Thoracic aorta (tissue), 2 donors: ENCODE measurements around the gene MMP20. TPM values are rescaled to one million over a fixed set of nuclear protein-coding genes. Genes with fewer than 3 reads are reported as not detected.

Experiments
- ATAC-seq: fragments of 150-250 bp; one replicate; pipeline ENCODE4 v1.8.0; 2017; ENCODE audit warnings: low read depth; ENCODE audit not compliant: insufficient number of reproducible peaks, low FRiP score
- DNase-seq: peaks from one replicate; pipeline ENCODE4 v3.0.0-alpha.2; 2020; ENCODE audit warnings: low spot score
- H3K27ac ChIP-seq, 2 donors: fragments of 200-600 bp; sonication (generic); 1 replicate in 1 of 2; 2 replicates in 1 of 2; pipeline ENCODE4 v1.5.1; 2016; ENCODE audit warnings: mild to moderate bottlenecking in 2 of 2, moderate library complexity in 2 of 2
- H3K27me3 ChIP-seq: fragments of 200-600 bp; sonication (generic); replicated peaks from 2 replicates; pipeline ENCODE4 v1.6.0; 2016; ENCODE audit warnings: mild to moderate bottlenecking; ENCODE audit not compliant: insufficient read depth
- H3K36me3 ChIP-seq: fragments of 200-600 bp; sonication (generic); one replicate; pipeline ENCODE4 v1.5.1; 2016
- H3K4me1 ChIP-seq, 2 donors: fragments of 200-600 bp; sonication (generic); 1 replicate in 1 of 2; 2 replicates in 1 of 2; pipeline versions ENCODE4 v1.5.1 to v1.6.0; 2016; ENCODE audit warnings: low read depth in 2 of 2, mild to moderate bottlenecking in 1 of 2; ENCODE audit not compliant: control insufficient read depth in 1 of 2
- H3K4me3 ChIP-seq: fragments of 200-600 bp; sonication (generic); 2 replicates; pipeline ENCODE4 v1.5.1; 2016; ENCODE audit warnings: mild to moderate bottlenecking
- H3K9me3 ChIP-seq: fragments of 200-600 bp; sonication (generic); 2 replicates; pipeline ENCODE4 v1.5.1; 2016
- CTCF ChIP-seq: fragments of 200-600 bp; sonication (generic); IDR thresholded peaks from one replicate; pipeline ENCODE4 v1.5.1; 2019; ENCODE audit warnings: antibody characterized with exemption
- total RNA-seq, 2 donors: library from RNA; depleted of rRNA; stranded (reverse); fragments of >200 nt; gene quantifications; one replicate each; pipeline versions ENCODE4 v1.1.0 to v1.2.3, GENCODE V29; 2016

Gene MMP20
- total RNA-seq, 2 donors from 2014 or later = not detected

GRCh38 chr11:102590276-102591049, 34.7 kb downstream of the MMP20 start:
- ATAC-seq (no peak), DNase-seq (no peak)
- no peaks in the 10 kb centered on the region for H3K27me3 ChIP-seq
- H3K9me3 ChIP-seq = no peaks in the 10 kb centered on the region
- H3K36me3 ChIP-seq = no peaks in the 10 kb centered on the region
- TF ChIP-seq CTCF = no peak
- H3K4me3 ChIP-seq = no peak overlapping the region
- H3K4me1 ChIP-seq = no peaks in the 10 kb centered on the region
- no peak overlapping the region for H3K27ac ChIP-seq

GRCh38 chr11:102589047-102589459, 36.1 kb downstream of the MMP20 start:
- TF ChIP-seq CTCF = no peak
- H3K36me3 ChIP-seq = no peaks in the 10 kb centered on the region

GRCh38 chr11:102587722-102588121, 37.4 kb downstream of the MMP20 start:
- Histone ChIP-seq H3K9me3 (no peaks in the 10 kb centered on the region), H3K27ac (no peak overlapping the region), H3K4me1 (no peaks in the 10 kb centered on the region), H3K36me3 (no peaks in the 10 kb centered on the region), H3K4me3 (no peak overlapping the region), H3K27me3 (no peaks in the 10 kb centered on the region)
- no peak for ATAC-seq
- no peak for DNase-seq
- no peak for TF ChIP-seq CTCF

More at GRCh38 chr11:102589047-102589459, 36.1 kb downstream of the MMP20 start:
- Histone ChIP-seq H3K27me3 (no peaks in the 10 kb centered on the region), H3K4me3 (no peak overlapping the region), H3K9me3 (no peaks in the 10 kb centered on the region), H3K27ac (no peak overlapping the region), H3K4me1 (no peaks in the 10 kb centered on the region)
- DNase-seq (no peak), ATAC-seq (no peak)

- no peak for DNase-seq
- no peaks in the 10 kb centered on the region for H3K36me3 ChIP-seq
- no peaks in the 10 kb centered on the region for H3K27me3 ChIP-seq
Measured at GRCh38 chr11:102583141-102583873, 41.8 kb downstream of the MMP20 start.

More at GRCh38 chr11:102583141-102583873, 41.8 kb downstream of the MMP20 start:
- no peak overlapping the region for H3K27ac ChIP-seq
- H3K9me3 ChIP-seq = no peaks in the 10 kb centered on the region
- H3K4me3 ChIP-seq = no peak overlapping the region
- ATAC-seq = no peak
- H3K4me1 ChIP-seq = no peaks in the 10 kb centered on the region
- no peak for TF ChIP-seq CTCF
